GM19328 (cell line): ENCODE data around the gene CDHR5.
A peak's percentile ranks its signal among the peaks of the same experiment; 100 is the strongest.
"Not testable (repeated sequence)": the region's sequence is repeated elsewhere in the genome, so short reads cannot be mapped to it uniquely, and the experiment has no call there.

Experiments
- ATAC-seq: cut with Tn5 transposase; IDR thresholded peaks from one replicate; pipeline ENCODE4 v1.9.1; 2021; ENCODE audit warnings: mild to moderate bottlenecking, moderate library complexity; ENCODE audit not compliant: unreplicated experiment

The CDHR5 gene

DNA sequence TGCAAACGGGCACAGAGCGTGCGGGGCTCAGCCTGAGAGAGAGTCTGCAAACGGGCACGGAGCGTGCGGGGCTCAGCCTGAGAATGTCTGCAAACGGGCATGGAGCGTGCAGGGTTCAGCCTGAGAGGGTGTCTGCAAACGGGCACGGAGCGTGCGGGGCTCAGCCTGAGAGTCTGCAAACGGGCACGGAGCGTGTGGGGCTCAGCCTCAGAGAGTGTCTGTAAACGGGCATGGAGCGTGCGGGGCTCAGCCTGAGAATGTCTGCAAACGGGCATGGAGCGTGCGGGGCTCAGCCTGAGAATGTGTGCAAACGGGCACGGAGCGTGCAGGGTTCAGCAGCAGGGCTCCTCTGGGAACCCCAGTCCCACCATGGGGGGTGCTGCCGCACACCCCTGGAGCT is 35.0 kb downstream of the CDHR5 start:
- ATAC-seq: no peak

GRCh38 chr11:587978-588380 is 36.8 kb downstream of the CDHR5 start:
- ATAC-seq: no peak

DNA sequence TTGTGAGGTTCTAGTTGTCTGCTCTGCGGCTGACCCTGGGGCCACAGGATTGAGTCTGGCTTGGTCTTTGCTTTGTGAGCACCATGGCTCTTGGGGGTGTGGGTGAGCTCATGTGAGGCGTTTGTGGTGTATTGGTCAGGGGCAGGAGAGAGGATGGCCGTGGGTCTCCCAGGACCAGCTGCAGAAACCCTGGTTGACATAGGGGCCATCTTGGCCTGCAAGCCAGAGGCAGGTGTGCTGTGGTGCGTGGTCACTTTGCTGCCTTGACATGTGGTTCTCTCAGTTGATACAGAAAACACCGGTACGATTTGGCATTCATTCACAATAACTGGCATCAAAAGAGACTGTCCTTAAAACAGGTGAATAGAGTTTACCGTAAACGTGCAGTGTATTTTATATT is 37.2 kb downstream of the CDHR5 start:
- no peak for ATAC-seq

- ATAC-seq: no peak
Measured at GRCh38 chr11:586376-587316, 38.1 kb downstream of the CDHR5 start.

DNA sequence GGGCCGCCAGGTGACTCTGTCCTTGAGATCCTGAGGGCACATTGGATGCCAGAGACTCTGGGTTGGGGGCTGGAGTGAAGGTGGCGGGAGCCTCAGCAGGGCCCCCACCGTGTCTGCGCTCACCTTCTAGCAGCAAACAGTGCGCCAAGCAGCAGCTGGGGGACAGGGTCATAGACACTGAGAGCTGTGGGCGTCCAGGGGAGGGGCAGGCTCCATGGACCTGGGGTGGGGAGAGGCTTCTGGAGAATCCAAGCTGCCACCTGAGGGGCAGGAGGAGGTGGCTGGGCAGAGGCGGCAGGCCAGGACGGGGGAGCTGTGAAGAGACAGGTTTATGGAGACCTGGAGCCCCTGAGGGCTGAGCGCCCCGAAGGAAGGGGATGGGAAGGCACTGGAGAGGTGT is 40.5 kb downstream of the CDHR5 start:
- no peak for ATAC-seq

GRCh38 chr11:581752-582151 is 43.0 kb downstream of the CDHR5 start:
- no peak for ATAC-seq

DNA sequence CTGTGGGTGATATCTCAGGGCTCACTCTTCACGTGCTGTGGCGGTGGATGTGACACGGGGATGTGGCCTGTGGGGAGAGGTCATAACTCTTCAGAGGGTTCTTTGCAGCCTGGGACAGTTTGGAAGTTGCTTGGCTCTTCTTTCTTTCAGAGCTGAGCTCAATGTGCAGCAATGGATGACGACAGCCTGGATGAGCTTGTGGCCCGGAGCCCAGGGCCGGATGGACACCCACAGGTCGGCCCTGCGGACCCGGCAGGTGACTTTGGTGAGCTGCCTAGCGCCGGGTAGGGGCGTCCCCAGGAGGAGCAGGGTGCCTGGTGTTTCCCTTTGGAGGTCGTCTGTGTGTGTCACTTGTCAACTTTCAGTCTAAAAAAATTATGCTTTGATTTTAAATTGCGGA is 43.4 kb downstream of the CDHR5 start:
- no peak for ATAC-seq

GRCh38 chr11:579830-580601 is 44.7 kb downstream of the CDHR5 start:
- no peak for ATAC-seq

DNA sequence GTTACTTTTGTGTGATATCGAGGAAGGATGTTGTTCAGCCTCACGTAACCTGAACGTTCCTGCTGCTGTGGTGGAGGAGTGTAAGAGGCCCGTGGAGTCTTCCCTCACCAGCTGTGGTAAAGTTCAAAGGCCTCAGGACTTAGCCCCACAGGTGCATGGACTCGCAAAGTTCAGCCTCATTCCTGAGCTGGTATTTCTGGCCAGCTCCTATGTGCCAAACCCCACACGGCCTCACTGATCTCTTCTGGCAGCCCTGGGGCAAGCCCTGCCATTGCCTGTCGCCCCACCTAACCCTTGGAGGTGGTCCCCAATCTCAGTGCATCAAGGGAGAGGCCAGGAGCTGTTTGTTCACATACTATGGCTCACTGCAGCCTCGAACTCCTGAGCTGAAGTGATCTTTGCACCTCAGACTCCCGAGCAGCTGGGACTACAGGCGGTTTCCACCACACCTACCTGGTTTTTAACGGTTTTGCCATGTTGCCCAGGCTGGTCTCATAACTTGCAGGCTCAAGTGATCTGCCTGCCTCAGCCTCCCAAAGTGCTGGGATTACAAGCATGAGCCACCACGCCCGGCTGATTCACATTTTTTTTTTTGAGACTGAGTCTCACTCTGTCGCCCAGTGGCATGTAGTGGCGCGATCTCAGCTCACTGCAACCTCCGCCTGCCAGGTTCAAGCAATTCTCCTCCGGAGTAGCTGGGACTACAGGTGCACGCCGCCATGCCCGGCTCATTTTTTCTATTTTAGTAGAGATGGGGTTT is 46.3 kb downstream of the CDHR5 start:
- ATAC-seq: no peak

DNA sequence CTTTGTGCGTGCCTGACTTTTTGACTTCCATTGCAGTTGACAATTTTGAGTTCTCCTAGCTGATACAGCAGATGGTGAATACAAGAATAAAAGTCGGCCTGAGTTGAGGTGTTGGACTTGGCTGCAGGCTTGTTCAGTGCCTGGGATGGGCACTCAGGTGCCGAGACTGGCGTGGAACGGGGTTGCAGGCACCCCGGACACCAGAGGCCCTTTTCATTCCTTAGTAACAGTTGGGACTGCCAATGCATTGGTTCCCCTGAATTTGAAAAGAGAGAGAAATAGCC is 47.2 kb downstream of the CDHR5 start:
- ATAC-seq: no peak

DNA sequence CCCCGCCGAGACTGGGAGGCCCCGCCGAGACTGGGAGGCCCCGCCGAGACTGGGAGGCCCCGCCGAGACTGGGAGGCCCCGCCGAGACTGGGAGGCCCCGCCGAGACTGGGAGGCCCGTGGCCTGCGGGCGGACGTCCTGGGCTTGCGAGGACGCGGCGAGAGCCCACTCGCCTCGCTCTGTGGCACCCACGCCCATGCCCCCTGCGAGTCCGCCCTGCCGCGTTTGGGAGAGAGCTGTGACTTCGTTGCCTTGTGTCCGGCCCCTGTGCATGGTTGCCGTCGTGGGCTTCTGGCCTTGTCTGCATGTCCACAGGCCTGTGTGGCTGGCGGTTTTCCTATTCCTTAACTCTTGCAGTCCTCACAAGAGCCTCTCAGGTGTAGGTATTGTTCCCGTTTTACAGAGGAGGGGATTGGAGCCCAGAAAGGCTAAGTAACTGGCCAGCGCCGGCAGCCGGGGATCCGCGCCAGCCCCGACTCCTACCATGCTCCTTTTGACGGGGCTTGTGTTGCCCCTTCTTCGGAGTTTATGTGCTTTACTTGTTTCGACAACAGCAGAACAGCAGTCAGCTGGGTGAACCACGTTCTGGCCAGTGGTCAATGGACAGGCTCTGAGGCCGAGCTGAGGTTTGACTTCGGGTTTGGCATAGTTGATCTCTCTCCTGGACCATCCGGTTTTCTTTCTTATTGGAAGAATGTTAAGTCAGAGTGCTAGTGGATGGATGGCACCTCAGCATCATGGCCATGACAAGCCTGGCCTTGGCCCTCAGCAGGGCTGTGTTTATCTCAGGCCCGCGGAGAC is 47.7 kb downstream of the CDHR5 start:
- no peak for ATAC-seq

DNA sequence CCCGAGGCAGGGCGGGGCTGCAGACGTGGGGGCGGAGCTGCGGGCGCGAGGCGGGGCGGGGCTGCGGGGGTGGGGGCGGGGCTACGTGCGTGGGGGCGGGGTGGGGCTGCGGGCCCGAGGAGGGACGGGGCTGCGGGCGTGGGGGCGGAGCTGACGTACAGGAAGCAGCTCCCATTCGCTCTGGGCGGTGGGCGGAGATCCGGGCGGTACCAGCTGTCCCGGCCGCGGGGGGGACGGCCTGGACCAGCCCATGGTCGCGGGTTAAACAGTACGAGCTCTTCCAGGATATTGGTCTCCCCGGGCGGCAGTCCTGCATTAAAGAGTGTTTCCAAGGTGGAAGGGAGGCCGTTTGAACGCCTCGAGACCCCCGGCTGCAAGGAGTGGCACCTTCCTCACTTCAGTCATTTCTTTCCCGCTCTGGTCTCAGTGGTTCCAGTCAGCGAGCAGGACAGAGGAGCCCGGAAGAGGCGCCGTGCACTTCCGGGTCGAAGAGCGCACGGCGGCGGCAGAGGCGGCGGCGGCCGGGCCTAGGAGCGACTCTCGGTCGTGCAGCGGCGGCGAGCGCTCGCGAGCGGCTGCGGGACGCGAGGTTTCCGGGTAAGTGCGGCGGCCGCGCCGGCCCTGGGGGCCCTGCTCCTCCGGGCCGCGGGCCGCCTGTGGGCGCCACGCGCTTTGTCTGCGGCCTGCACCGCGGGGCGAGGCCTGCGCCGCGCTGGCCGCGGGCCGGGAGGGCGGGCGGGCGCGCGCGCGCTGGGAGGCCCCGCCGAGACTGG is 48.6 kb downstream of the CDHR5 start, which contains the start of gene PHRF1:
PHRF1 (plus strand) TSS at position 475 of the 773 bp plus-strand sequence. CDS start 5,043 bp downstream, outside the sequence.
- ATAC-seq: peak; percentile 90

GRCh38 chr11:575313-575995 is 49.3 kb downstream of the CDHR5 start:
- ATAC-seq: peak; percentile 23

DNA sequence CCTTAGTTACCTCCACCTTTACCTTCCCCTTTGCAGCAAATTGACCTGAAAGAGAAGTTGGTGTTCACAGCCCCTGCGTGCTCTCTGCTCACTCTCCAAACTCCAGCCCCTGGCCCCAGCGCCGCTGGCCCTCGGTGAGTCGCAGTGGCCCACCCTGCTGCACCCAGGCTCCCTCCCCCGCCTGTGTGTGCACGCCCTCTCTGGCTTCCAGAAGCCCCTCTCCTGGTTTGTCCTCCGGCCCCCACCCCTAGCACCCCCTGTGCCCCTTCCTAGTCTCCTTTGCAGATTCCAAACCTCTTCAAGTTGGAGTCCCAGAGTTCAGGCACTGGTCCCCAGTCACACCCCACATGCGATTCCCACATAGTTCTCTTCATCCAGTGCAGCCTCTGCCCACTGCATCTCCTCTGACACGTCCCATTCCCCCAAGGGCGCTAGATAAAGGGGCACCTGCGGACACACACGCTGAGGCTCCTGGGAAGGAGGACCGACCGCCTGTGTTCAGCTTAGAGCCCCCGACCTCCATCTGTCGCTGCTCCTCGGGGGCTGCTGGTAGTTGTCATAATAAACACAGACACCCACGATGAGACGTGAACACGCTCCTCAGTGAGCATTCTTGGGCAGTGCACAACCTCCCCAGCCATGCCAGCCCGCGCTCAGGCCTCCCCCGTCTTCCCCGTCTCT is 50.0 kb downstream of the CDHR5 start:
- no peak for ATAC-seq

DNA sequence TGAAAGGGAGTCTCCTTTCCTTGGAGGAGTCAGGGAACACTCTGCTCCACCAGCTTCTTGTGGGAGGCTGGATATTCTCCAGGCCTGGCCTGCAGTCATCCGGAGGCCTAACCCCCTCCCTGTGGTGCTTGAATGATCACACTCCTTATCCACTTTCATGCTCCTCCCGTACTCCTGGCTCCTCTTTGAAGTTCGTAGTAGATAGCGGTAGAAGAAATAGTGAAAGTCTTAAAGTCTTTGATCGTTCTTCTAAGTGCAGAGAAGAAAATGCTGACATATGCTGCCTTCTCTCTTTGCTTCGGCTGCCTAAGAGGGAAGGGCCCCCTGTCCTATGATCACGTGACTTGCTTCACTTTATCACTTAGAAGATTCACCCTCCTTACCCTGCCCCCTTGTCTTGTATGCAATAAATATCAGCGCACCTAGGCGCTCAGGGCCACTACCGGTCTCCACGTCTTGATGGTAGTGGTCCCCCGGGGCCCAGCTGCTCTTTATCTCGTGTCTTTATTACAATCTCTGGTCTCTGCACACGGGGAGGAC is 50.7 kb downstream of the CDHR5 start:
- ATAC-seq: not testable (repeated sequence)

DNA sequence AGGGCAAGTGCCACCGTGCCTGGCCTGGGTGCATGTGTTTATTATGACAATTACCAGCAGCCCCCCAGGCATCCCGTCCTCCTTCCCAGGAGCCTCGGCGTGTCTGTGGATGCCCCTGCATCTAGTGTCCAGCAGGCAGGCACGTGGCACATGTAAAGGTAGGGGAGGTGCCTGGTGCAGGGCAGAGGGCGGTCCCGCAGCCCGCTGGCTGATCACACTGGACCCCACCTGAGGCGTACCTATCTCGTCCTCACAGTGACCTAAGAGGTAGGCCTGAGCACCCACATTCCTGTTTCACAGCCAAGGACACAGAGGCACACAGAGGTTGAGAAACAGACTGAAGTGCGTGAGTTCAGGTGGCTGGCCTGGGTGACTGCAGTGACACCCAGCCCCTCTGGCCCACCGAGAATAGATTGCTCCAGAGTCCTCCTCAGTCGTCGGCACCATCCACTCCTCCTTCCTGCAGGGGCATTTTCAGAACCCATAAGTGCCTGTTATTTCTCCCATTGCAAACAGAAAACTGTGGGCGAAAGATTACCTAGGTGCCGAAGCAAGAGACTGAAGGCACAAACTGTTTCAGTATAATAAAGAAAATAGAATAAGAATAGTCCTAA is 51.5 kb downstream of the CDHR5 start:
- ATAC-seq: no peak

GRCh38 chr11:571802-572185 is 53.0 kb downstream of the CDHR5 start:
- no peak for ATAC-seq
